Prostate gland (tissue), 2 donors: ENCODE results near the gene SEC16B. TPM values are rescaled to one million over a fixed set of nuclear protein-coding genes. Genes with fewer than 3 reads are reported as not detected.

ENCODE experiments used
- DNase-seq: peaks from one replicate; pipeline ENCODE4 v3.0.0-alpha.2; 2019; ENCODE audit warnings: low spot score
- H3K27ac ChIP-seq, 2 donors: fragments of 200-600 bp; sonication (generic); 2 replicates each; pipeline ENCODE4 v1.5.1; 2017 to 2019
- H3K27me3 ChIP-seq: fragments of 200-600 bp; sonication (generic); replicated peaks from 2 replicates; pipeline ENCODE4 v1.5.1; 2019; ENCODE audit not compliant: insufficient read depth
- H3K36me3 ChIP-seq, 2 donors: fragments of 200-600 bp; sonication (generic); 1 replicate in 1 of 2; 2 replicates in 1 of 2; pipeline versions ENCODE4 v1.5.1 to v1.8.1; 2017 to 2019
- H3K4me1 ChIP-seq: fragments of 200-600 bp; sonication (generic); replicated peaks from 2 replicates; pipeline ENCODE4 v1.5.1; 2019
- H3K4me3 ChIP-seq, 2 donors: fragments of 200-600 bp; sonication (generic); 2 replicates each; pipeline ENCODE4 v1.5.1; 2017 to 2019
- H3K9me3 ChIP-seq: fragments of 200-600 bp; sonication (generic); 2 replicates; pipeline ENCODE4 v1.5.1; 2017
- POLR2A ChIP-seq: fragments of 450-650 bp; IDR thresholded peaks from one replicate; pipeline ENCODE4 v1.6.1; 2016; ENCODE audit warnings: antibody characterized with exemption, mild to moderate bottlenecking
- POLR2AphosphoS5 ChIP-seq: sonication (generic); formaldehyde crosslinking; IDR thresholded peaks from one replicate; pipeline ENCODE4 v1.6.1; 2017; ENCODE audit warnings: antibody characterized with exemption
- WGBS: methylation state at CpG from one replicate; pipeline ENCODE4 v1.1.5; 2018; 5-methylcytosine and 5-hydroxymethylcytosine counted together
- intact Hi-C: fragments of 100-400 bp; cut with DNase I; formaldehyde crosslinking; loops from one replicate; pipeline ENCODE4 v1.14.2; 2022
- small RNA-seq, 2 donors: library from RNA; depleted of rRNA; stranded (forward); fragments of <200 nt; gene quantifications; one replicate each; pipeline ENCODE3, GENCODE V24; 2016
- total RNA-seq, 2 donors: library from RNA; depleted of rRNA; stranded (reverse); fragments of >200 nt; gene quantifications; one replicate each; pipeline ENCODE4 v1.1.0, GENCODE V29; 2016
- TF ChIP-seq, protein P1 (sequence below), 4 experiments: fragments of 200-600 bp in 2 of 4; fragments of 450-650 bp in 2 of 4; sonication (generic) in 2 of 4; IDR thresholded peaks; 1 replicate in 3 of 4; 2 replicates in 1 of 4; pipeline ENCODE4 v1.5.1; 2016 to 2019; ENCODE audit warnings: antibody characterized with exemption in 4 of 4, mild to moderate bottlenecking in 2 of 4, moderate library complexity in 2 of 4

SEC16B gene
- total RNA-seq, 2 donors from 2014 or later, result 2.7 to 3.2 TPM

DNA sequence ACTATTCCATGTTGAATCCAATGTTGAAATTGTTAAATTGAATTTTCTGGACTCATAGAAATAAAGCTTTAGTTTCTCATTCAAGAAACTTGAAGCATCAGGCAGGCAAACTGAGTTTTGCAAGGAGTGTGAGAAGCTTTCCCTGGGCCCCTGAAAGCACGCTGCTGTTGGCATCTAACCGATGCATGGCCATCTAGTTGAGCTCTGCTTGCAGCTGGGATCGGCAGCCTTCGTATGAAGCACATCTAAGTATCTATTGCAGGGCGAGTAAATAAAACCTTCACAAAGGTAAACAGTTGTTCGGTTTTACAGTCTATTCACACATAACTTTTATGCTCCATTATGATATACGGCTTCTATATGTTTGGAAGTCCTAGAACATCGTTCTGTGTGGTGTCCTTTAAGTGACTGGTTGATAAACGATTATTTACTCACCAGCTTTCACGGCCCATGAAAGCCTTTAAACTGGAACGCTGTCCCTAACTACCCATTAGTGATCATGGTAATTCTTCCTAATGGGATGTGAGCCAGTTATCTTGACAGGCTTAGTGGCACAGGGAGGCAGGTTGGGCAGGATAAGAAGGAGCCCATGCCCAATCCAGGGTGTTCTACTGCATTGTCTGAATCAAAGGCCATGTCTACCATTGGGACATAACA is 71.7 kb downstream of the SEC16B start:
- WGBS, result 32% methylated on average over 11 of the region's 11 CpGs
- Histone ChIP-seq H3K27me3 (no peaks in the 10 kb centered on the region), H3K36me3 (no peaks in the 10 kb centered on the region), H3K4me3 (no peak overlapping the region), H3K9me3 (no peaks in the 10 kb centered on the region), H3K4me1 (no peaks in the 10 kb centered on the region), H3K27ac (no peak overlapping the region)
- no peak for DNase-seq
- intact Hi-C loops, result no loop called here
- peak; percentile 5 for TF ChIP-seq POLR2AphosphoS5
- no peak for TF ChIP-seq POLR2A

DNA sequence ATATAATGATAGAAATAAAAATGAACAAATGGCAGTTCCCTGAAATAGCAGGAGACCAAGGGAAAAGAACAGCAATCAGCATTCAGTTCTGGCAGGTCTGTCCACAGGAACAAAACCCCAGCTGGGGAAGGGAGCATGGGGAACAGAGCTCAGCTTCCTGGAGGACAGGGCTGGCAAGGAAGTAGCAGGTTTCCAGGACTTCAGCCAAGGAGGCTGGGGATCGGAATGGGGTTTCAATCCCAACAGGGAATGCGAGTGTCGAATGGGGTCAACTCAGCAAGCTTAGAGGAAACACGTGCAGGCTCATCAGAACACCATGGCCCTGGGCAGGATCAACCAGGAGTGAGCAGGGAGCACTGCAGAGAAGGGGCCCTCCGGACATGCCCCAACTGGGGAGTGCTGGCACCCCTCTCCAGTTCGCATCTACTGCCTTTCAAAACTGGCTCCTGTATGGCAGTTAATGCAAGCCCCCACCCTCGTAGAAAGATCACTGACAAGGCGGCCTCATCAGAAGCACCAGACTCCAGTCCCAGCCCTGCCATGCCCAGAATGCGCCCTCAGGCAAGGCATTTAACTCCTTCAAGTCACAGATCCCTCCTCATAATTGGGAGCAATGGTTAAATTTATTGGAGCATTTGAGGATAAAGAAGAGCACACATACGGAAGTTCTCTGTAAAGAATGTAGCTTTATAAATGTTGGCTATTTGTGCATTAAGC is 72.4 kb downstream of the SEC16B start:
- TF ChIP-seq POLR2A (no peak), POLR2AphosphoS5 (no peak)
- TF ChIP-seq, protein P1, sequence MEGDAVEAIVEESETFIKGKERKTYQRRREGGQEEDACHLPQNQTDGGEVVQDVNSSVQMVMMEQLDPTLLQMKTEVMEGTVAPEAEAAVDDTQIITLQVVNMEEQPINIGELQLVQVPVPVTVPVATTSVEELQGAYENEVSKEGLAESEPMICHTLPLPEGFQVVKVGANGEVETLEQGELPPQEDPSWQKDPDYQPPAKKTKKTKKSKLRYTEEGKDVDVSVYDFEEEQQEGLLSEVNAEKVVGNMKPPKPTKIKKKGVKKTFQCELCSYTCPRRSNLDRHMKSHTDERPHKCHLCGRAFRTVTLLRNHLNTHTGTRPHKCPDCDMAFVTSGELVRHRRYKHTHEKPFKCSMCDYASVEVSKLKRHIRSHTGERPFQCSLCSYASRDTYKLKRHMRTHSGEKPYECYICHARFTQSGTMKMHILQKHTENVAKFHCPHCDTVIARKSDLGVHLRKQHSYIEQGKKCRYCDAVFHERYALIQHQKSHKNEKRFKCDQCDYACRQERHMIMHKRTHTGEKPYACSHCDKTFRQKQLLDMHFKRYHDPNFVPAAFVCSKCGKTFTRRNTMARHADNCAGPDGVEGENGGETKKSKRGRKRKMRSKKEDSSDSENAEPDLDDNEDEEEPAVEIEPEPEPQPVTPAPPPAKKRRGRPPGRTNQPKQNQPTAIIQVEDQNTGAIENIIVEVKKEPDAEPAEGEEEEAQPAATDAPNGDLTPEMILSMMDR (IDR thresholded peaks at IDR 0.05), result no peak
- 44% methylated on average over 10 of the region's 10 CpGs for WGBS
- no peaks in the 10 kb centered on the region for H3K4me1 ChIP-seq
- no peaks in the 10 kb centered on the region for H3K9me3 ChIP-seq
- H3K27me3 ChIP-seq, result no peaks in the 10 kb centered on the region
- H3K27ac ChIP-seq, result no peak overlapping the region
- intact Hi-C loops, result no loop called here
- no peak for DNase-seq
- no peaks in the 10 kb centered on the region for H3K36me3 ChIP-seq
- H3K4me3 ChIP-seq, result no peak overlapping the region

Small RNA genes within 50 kb of the gene (small RNA-seq; reads per million reads assigned to genes)
- gene AL359075.1, result 0 reads per million in 2 donors

Other genes starting within 250 kb of the SEC16B start
- 10 to 100 TPM in 1 of 2 donors, 1 to 10 TPM in 1; 9.2 to 36.9 TPM for gene RASAL2, start 124.0 kb upstream of the SEC16B start, total RNA-seq